Dedifferentiated amniotic fluid mesenchymal stem cell (primary cell): ENCODE results near the gene SIDT1.

Experiments used
- DNase-seq: peaks from one replicate; pipeline ENCODE4 v3.0.0-alpha.2; 2016; ENCODE audit errors: extremely low spot score

SIDT1 gene

DNA sequence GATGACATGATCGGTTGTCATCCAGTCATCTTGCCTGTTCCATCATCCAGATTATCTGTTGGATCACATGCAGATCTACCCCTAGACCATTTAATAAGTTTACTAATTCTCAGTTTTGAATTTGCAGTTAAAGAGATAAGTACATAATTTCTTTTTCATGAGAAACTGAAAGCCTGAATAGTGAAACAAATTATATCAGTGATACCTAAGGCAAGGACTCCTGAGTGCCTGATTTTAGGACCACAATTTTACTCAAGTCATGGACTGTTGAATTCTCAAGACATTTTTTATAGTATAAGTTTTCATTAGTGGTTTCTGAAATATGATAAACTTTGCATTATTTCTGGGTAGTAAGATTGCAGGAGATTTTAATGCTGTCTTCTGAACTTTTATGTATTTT is 13.2 kb downstream of the SIDT1 start:
- no peak for DNase-seq

DNA sequence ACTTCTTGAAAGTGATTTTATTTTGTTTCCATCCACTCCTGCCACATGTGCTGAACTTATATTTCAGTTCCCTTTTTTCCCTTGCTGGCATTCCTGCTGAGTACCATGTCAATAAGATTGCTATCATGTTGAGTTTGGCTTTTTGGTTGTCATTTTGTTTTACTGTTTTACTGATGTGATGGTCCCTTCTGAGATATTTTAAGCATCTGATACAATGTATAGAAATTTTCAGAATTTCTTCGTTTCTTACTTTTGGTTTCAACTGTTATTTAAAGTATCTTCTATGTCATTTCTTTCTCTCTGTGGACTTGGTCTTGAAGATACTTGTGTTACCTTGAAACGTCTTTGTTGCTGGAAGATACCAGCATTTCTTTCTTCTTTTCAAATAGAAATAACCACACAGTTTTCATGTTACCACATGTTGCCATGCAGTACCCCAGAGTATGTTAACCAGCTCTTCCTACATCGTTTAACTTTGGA is 14.1 kb downstream of the SIDT1 start:
- DNase-seq, result no peak

DNA sequence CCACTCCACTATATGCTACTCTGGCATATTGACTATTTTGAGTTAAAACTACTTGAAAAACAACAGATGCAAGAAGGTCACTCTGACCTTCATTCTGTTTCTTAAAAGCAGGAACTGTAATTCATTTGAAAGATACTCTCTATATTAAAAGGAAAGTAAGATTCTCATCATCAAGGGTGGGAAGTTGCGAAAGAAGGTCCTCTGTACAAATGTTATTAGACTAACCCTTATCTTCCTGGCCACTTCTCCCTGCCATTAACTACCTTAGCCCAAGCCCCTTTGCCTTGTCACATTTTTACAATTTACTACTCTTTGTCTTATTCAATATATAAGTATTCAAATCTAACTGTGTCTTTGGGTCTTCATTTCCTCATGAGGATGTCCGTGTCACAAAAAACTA is 16.1 kb downstream of the SIDT1 start:
- DNase-seq, result no peak

DNA sequence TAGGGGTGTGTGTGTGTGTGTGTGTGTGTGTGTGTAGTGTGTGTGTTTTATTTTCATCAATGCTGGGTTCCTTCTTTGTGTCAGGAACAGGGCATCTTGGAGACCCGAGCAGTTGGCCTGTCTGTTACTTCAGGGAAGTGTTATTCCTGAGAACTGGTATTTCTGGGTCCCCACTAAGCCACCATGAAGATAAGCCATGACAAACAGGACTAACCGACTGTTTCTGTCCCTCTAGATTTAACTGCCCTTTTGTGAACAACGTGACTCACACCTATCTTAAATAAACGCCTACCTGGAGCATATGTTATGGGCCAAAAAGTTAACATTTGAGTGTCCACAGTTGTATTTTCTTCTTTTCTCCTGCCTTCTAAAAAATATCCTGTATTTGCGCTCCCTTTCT is 19.5 kb downstream of the SIDT1 start:
- DNase-seq, result no peak

DNA sequence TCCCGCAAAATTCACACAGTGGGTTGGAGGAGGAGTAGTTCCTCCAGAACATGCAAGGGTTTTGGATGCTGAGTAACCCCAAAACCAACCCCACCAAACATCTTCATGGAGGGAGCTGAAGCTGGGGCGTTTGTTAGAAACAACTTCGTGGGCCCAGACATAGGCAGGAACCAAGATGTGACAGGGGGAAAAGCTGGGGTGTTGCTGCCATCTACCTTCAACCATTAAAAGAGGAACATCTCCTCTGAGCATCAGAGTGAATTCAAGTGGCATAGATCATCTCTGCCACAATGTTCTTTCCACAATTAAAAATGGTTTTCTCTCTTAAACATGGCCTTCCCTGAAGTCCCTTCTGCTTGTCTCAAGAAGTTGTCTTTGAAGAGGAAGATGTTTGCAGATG is 20.5 kb downstream of the SIDT1 start:
- no peak for DNase-seq

DNA sequence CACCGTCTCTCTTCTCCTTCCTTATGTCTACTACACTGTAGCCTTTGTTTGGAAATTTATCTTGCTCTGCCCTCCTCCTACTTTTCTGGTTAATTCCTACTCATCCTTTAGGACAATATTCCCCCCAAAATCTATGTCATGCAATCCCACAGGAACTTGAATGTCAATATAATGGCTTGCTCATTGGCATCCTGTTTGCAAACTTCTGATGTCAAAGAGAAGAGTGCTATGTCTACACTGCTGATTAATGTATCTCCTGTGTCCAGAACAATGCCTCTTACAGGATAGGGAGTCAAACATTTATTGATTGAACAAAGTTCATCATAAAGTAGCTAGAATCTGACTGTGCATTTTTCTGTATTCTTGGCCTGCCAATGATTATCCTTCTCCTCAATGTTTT is 22.8 kb downstream of the SIDT1 start:
- DNase-seq, result no peak

DNA sequence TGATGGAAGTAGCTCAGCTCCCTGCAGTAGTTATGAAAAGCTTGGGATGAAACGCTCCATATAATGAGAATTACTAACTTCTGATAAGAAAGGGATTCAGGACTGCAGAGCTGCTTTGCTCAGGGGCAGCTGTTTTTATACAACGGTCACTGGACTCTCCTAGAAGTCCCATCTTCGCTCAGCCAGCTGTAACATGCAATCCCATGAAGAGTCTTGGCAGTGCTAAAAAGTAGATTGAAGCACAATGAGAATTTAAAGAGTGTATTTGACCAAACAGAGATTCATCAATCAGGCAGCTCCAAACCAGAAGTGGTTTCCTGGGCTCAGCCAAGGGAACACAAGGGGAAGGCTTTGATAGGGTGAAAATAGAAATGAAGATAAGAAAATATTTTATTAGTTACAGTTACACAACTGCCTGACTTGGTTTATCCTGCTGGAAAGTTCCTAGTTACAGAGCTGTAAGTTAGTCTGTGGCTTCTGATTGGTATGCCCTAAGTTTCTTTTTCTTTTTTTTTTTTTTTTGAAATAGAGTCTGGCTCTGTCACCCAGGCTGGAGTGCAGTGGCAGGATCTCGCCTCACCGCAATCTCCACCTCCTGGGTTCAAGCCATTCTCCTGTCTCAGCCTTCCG is 24.1 kb downstream of the SIDT1 start:
- DNase-seq, result no peak

DNA sequence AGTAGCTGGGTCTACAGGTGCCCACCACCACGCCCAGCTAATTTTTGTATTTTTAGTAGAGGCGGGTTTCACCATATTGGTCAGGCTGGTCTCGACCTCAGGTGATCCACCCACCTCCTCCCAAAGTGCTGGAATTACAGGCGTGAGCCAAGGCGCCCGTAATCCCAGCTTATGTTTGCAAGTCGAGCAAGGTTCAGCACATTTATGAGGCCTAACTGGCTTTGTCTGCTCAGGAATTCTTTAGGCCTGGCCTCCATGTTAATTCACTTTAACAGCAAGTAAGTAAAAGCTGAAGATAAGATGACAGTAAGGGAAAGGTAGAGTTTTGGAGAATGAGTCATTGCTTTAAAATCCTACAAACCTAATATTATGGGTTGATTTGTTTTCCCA is 24.6 kb downstream of the SIDT1 start:
- no peak for DNase-seq

DNA sequence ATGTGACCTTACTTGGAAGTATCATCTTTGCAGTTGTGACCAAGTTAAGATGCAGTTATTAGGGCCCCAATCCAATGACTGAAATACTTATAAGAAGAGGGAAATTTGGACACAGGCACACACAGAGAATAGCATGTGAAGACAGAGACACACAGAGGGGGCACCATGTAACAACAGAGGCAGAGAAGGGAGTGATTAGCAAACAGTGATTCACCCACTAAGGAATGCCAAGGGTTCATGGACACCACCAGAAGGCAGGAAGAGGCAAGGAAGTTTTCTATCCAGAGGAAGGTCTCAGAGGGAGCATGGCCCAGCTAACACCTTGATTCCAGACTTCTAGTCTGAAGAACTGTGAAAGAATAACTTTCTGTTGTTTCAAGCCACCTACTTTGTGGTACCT is 25.0 kb downstream of the SIDT1 start:
- no peak for DNase-seq

DNA sequence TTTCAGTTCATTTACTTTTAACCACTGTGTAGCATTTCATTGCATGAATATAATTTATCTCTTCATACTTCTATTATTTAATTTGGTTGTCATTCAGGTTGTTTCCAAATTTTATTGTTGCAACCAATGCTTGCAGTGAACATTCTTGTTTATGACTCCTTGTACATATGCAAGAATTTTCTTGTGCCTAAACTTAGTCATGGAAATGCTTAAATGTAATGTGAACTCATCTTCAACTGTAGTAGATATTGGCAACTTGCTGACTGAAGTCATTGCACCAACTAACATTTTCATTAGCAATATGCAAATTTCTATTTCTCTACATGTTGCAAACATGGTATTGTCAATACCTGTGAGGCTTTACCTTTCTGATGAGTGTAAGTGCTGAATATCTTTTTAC is 26.7 kb downstream of the SIDT1 start:
- no peak for DNase-seq

DNA sequence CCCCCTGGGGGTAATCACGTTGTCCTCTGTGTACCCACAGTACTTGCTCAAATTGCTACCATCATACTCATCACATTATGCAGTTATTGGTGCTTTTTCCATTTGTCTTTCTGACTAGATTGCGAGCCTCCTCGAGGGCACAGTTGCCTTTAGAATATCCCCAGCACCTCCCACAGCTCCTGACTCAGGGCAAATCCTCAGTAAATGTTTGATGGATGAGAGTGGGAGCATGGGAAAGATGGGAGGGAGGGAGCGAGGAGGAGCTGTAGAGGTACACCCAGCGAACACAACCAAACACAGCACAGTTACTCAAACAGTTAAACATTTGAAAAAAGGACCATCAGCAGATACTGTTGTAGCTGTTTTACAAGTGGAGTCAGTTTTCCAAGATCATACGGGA is 27.9 kb downstream of the SIDT1 start:
- no peak for DNase-seq

DNA sequence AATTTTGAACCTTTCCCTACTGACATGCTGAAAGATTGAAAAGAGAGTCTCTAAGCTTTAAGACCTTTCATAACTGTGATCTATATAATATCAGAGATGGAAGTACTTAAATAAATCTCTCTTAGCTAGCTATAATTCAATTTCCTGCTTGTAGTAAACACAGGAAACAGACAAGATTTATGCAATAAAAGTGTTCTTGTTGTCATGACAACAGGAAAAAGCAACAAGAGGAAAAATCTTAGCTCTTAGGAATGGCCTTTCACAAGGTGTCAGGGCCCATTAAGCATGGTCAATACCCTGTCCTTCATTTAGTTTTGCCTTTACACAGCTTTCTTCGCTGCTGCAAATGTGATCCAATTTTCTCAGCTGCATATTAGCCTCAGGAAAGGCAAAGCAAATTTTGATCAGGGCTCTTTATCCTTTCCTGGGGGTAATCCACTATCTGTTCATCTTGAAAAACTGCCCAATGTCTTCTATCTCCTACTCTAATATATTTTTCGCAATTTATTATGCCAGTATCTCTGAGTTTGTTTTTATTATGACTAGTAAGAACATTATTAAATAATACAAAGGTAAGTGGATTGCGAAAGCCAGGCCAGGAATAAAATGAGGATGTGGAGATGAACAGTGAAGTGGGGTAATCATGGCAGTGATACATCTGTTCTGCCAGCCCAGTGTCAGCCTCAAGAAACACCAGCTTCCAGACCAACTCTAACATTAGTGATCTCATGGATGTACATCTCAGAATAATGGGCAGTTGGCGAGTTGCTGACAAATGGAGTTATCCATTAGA is 28.7 kb downstream of the SIDT1 start:
- no peak for DNase-seq

DNA sequence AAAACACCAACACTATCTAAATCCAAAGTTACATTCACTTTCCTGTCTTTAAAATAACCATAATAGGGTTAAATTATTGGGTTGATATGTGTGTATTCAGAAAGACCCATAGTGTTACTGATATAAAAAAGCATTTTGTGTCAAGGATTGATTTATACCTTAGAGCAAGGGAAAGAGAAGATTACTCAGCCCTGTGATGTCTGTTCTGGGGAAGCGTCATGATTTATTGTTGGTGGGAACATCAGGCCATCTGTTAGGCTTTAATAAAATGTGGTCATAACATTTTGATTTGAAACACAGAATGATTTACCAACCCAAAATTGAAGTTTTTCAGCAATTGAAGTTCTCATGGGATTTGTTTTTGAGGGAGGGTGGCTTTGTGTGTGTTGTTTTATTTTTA is 33.2 kb downstream of the SIDT1 start:
- no peak for DNase-seq

DNA sequence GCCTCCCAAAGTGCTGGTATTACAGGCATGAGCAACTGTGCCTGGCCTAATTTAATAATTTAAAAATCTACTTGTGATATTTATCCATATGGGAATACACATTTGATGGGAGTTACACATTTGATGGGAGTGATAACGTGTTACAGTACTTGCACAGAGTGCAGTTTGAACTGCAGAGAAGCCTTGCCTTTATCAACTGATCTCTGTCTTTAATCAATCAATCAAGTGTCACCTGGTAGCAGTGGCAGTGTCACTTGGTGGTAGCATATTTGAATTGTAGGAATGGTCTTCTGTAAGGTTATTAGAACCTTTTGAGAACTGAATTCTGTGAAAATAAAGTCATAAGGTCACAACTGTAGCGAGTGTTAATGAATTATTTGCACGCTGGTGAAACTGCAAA is 37.8 kb downstream of the SIDT1 start:
- DNase-seq, result no peak

DNA sequence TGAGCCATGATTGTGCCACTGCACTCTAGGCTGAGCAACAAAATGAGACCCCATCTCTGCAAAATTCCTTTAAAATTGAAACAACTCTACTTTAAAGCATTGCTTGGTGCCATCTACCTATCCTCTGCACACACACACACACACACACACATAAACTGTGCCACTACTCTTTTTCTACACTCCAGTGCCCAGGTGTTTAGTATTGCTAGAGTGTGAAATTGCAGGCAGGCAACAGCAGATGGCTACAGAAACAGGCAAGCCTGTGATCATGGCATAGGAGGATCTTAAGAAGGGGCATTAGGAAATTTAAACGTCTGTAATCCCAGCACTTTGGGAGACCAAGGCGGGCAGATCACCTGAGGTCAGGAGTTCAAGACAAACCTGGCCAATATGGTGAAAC is 39.0 kb downstream of the SIDT1 start:
- DNase-seq, result no peak

DNA sequence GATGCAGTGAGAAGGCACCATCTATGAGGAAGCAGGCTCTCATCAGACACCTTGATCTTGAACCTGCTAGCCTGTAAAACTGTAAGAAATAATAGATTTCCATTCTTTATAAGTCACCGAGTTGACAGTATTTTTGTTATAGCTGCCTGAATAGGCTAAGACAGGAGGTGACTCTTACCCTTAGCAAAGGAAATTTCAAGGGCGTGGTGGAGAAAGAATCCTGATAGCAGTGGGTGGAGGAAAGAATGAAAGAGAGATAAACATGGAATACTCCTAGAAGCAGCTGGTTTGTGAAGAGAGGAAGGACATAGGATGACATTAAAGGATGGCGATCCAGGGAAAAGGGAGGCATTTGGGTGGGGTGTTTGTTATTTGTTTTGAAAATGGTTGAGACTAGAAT is 41.4 kb downstream of the SIDT1 start:
- DNase-seq, result no peak

DNA sequence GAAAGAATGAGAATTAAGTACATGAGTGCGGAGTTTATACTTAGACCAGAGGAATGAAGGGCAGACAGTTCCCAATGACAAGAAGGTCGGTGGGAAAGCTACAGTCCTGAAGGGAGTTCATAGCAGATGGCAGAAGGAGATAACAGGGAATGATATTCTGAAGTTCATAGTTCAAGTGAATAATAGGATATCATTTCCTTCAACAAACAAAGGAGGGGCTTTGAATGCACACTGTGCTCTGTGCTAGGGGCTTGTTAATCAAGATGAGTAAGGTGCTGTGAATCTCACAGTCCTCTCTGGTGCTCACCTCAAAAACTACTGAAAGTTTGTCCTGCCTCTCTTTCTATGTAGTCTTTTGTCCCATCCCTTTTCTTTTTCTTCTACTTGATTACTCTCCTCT is 41.9 kb downstream of the SIDT1 start:
- no peak for DNase-seq

DNA sequence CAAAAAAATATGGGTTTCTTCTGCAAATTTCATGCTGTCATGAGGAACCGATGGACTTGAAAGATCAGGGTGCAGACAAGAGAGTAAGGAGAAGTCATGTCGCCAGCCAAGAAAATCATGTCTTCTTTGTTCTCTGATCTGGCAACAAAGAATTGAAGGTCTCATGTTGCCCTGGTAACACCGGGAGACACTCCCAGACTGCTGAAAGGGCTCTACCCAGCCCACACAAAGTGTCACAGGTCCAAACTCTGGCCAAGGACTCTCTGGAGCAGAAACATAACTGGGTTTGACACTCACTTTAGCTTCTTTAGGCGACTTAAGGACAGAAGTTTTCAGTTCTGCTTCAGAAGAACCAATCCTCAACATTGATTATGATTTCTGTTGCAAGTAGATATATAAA is 42.9 kb downstream of the SIDT1 start:
- no peak for DNase-seq

DNA sequence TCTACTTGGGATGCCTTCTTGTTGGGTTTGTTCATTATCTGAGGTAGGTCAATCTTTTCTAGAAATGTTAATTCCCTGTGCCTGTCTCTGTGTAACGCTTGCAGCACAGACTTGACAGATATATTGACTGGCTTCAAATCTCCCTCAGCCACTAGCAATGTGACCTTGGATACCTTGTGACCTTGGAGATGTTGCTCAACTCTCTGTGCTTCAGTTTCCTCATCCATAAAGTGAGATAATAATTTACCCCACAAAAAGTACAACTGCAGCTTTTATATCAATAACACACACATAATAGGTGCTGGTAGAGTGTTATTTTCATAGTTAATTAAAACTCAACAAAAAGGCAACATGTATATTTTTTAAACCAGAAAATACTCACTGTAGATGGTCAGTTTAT is 52.9 kb downstream of the SIDT1 start:
- no peak for DNase-seq

DNA sequence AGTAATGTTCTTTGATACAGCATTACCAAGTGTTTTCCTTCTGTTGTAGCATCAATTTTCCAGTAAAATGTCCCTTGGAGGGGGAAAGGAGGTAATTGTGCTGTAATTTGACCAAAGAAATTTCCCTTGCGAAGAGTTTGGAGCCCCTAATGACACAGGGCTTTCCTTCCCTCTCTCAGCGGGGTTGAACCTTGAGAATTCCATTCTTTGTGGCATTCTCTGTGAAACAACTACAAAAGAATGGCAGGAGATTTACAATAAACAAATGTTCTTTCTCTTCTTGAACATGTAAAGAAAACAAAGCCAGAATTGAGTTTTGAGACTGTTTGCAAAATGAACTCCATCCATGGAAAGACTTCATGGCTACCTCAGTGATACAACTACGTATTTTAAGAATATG is 53.4 kb downstream of the SIDT1 start:
- no peak for DNase-seq

DNA sequence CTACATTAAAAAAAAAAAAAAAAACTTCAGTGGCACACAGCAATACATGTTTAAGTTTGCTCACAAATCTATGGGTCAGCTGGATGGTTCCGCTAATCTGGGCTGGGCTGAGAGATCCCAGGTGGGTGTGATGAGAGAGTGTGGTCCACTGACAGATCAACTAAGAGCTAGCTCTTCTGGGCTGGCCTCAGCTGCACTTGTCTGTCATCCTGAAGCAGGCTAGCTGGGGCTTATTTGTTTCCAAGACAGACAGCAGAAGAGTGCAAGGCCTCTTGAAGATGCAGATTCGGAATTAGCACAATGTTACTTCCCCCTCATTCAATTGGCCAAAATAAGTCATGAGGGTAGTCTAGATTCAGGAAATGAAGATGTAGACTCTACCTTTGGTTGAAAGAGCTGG is 56.5 kb downstream of the SIDT1 start:
- no peak for DNase-seq

DNA sequence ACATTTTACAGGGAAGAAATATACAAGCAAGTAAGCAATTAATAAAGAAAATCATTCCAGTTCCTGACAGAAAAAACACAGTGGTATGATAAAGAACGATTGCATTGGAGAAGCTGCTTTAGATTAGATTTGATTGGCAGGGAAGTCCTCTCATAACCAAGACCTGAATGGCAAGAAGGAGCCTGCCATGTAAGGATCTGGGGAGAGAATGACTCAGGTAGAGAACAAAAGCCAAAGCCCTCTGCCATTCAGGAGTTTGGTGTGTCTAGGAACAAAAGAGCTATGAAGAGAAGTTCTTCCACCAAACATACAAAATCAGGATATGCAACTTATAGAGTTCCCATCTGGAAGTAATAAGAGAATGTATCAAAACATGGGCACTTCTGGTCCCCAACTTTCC is 57.6 kb downstream of the SIDT1 start:
- DNase-seq, result no peak

DNA sequence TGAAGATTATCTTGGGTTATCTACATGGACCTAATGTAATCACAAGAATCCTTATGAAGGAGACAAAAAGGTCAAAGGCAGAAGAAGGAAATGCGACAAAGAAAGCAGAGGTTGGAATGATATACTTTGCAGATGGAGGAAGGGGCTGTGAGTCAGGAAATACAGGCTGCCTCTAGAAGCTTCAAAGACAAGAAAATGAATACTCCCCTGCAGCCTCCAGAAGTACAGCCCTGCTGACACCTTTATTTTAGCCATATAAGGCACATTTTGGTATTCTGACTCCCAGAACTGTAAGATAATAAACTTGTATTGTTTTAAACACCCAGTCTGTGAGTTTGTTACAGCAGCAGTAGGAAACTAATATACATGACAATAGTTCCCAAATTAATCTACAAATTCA is 58.6 kb downstream of the SIDT1 start:
- no peak for DNase-seq

DNA sequence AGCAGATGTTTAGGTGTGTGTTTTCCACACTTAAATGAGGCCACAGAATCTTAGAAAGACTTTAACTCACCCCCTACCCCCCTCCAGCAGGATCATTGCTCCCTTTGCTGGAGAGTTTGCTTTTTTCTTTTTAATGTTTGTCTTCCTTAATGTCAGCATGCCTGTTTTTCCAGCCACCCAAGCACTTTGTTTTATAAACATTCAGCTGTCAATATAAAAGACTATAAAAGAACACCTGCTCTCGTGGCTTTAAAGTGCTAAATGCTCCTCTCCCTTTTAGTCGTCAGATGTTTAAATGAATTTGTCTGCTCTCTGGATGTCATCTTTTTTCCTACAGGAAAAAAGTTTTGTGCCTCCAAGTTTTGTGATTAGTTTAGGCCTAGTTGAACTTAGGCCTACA is 61.7 kb downstream of the SIDT1 start:
- DNase-seq, result no peak
